HL-60 (cell line): ENCODE measurements around the gene ZNF443.

Experiments used
- DNase-seq, 2 experiments: peaks; one replicate each; pipeline ENCODE4 v3.0.0-alpha.2; 2010 to 2020; ENCODE audit warnings: low read depth in 1 of 2, low spot score in 1 of 2
- H3K27ac ChIP-seq: fragments of 250-450 bp; sonication (Bioruptor Pico); replicated peaks from 2 replicates; pipeline ENCODE4 v1.5.1; 2020; ENCODE audit warnings: mild to moderate bottlenecking, moderate library complexity
- H3K27me3 ChIP-seq: fragments of 250-450 bp; sonication (Bioruptor Pico); 2 replicates; pipeline ENCODE4 v1.5.1; 2021; ENCODE audit warnings: mild to moderate bottlenecking, moderate library complexity; ENCODE audit not compliant: insufficient read depth, poor library complexity, severe bottlenecking
- H3K4me3 ChIP-seq: replicated peaks from 2 replicates; pipeline ENCODE4 v1.5.1; 2011; ENCODE audit warnings: mild to moderate bottlenecking, control low read depth, low read length; ENCODE audit not compliant: insufficient read depth
- REST ChIP-seq: IDR thresholded peaks from 2 replicates; pipeline ENCODE4 v1.6.1; 2012; ENCODE audit warnings: low read depth; ENCODE audit not compliant: insufficient replicate concordance

ZNF443 gene

GRCh38 chr19:12379732-12380443 is 60.9 kb downstream of the ZNF443 start:
- Histone ChIP-seq H3K27ac (no peak overlapping the region), H3K27me3 (no peaks in the 10 kb centered on the region), H3K4me3 (no peak overlapping the region)
- no peak for TF ChIP-seq REST
- no peak for DNase-seq
